Tibial nerve (tissue), 4 donors: ENCODE results near the gene EBF3. TPM values are rescaled to one million over a fixed set of nuclear protein-coding genes. Genes with fewer than 3 reads are reported as not detected.

ENCODE experiments used
- DNase-seq, 2 donors: peaks; one replicate each; pipeline ENCODE4 v3.0.0-alpha.2; 2019; ENCODE audit warnings: low spot score in 2 of 2
- H3K27ac ChIP-seq, 4 donors: fragments of 200-600 bp; sonication (generic) in 3 of 4; one replicate each; pipeline ENCODE4 v1.5.1; 2017 to 2019; ENCODE audit warnings: mild to moderate bottlenecking in 1 of 4
- H3K27me3 ChIP-seq, 2 donors: fragments of 200-600 bp; sonication (generic) in 1 of 2; one replicate each; pipeline versions ENCODE4 v1.5.1 to v1.6.0; 2017 to 2019
- H3K36me3 ChIP-seq, 3 donors: fragments of 200-600 bp; sonication (generic); one replicate each; pipeline ENCODE4 v1.5.1; 2018 to 2019
- H3K4me1 ChIP-seq, 4 donors: fragments of 200-600 bp; sonication (generic) in 3 of 4; one replicate each; pipeline ENCODE4 v1.5.1; 2017 to 2019
- H3K4me3 ChIP-seq, 4 donors: fragments of 200-600 bp; sonication (generic) in 3 of 4; one replicate each; pipeline ENCODE4 v1.5.1; 2017 to 2019; ENCODE audit warnings: mild to moderate bottlenecking in 1 of 4, moderate library complexity in 1 of 4
- H3K9me3 ChIP-seq, 4 donors: fragments of 200-600 bp; sonication (generic) in 3 of 4; one replicate each; pipeline ENCODE4 v1.5.1; 2017 to 2019
- EP300 ChIP-seq, 2 donors: sonication (generic); formaldehyde crosslinking; IDR thresholded peaks; one replicate each; pipeline ENCODE4 v1.6.1; 2017; ENCODE audit warnings: antibody characterized with exemption in 2 of 2, mild to moderate bottlenecking in 1 of 2
- POLR2A ChIP-seq, 2 donors: fragments of 450-650 bp; IDR thresholded peaks; one replicate each; pipeline ENCODE4 v1.6.1; 2017; ENCODE audit warnings: antibody characterized with exemption in 2 of 2, mild to moderate bottlenecking in 2 of 2, moderate library complexity in 2 of 2
- WGBS, 2 donors: methylation state at CpG; one replicate each; pipeline ENCODE4 v1.1.5; 2018; 5-methylcytosine and 5-hydroxymethylcytosine counted together
- total RNA-seq, 4 donors: library from RNA; depleted of rRNA; stranded (reverse); fragments of >200 nt; gene quantifications; one replicate each; pipeline ENCODE4 v1.1.0, GENCODE V29; 2016
- TF ChIP-seq, protein P1 (sequence below), 5 experiments: fragments of 200-600 bp in 3 of 5; fragments of 450-650 bp in 2 of 5; sonication (generic) in 3 of 5; IDR thresholded peaks; one replicate each; pipeline ENCODE4 v1.5.1; 2016 to 2019; ENCODE audit warnings: antibody characterized with exemption in 5 of 5, mild to moderate bottlenecking in 3 of 5, moderate library complexity in 2 of 5

EBF3 gene
- total RNA-seq, 4 donors from 2014 or later: 27.3 to 41.0 (median 31.2) TPM

- peaks cover 0 to 81% (median 16%) of the 10 kb centered on the region in 4 donors for H3K4me1 ChIP-seq
- no peaks in the 10 kb centered on the region for H3K9me3 ChIP-seq
- TF ChIP-seq POLR2A (IDR thresholded peaks at IDR 0.05) (no peak), EP300 (IDR thresholded peaks at IDR 0.05) (no peak)
- TF ChIP-seq, protein P1, sequence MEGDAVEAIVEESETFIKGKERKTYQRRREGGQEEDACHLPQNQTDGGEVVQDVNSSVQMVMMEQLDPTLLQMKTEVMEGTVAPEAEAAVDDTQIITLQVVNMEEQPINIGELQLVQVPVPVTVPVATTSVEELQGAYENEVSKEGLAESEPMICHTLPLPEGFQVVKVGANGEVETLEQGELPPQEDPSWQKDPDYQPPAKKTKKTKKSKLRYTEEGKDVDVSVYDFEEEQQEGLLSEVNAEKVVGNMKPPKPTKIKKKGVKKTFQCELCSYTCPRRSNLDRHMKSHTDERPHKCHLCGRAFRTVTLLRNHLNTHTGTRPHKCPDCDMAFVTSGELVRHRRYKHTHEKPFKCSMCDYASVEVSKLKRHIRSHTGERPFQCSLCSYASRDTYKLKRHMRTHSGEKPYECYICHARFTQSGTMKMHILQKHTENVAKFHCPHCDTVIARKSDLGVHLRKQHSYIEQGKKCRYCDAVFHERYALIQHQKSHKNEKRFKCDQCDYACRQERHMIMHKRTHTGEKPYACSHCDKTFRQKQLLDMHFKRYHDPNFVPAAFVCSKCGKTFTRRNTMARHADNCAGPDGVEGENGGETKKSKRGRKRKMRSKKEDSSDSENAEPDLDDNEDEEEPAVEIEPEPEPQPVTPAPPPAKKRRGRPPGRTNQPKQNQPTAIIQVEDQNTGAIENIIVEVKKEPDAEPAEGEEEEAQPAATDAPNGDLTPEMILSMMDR (IDR thresholded peaks at IDR 0.05): no peak
- H3K27me3 ChIP-seq: peaks cover 0 to 82% of the 10 kb centered on the region in 2 donors
- DNase-seq: no peak
- WGBS, 2 donors: 23 to 30% methylated on average over 16 of the region's 16 CpGs
- peak overlapping the region in 2 of 4 donors; percentile 19 to 71 for H3K4me3 ChIP-seq
- no peaks in the 10 kb centered on the region for H3K36me3 ChIP-seq
- H3K27ac ChIP-seq: peak overlapping the region in 2 of 4 donors; percentile 48 to 84
Observed at GRCh38 chr10:129966370-129966888, 2.4 kb upstream of the EBF3 start.

- 29 to 33% methylated on average over 17 of the region's 17 CpGs for WGBS, 2 donors
- Histone ChIP-seq H3K36me3 (no peaks in the 10 kb centered on the region), H3K4me1 (peaks cover 0 to 77% (median 15%) of the 10 kb centered on the region in 4 donors), H3K9me3 (no peaks in the 10 kb centered on the region), H3K27ac (peak overlapping the region in 2 of 4 donors; percentile 48 to 84), H3K4me3 (peak overlapping the region in 1 of 4 donors; percentile 71), H3K27me3 (peaks cover 0 to 86% of the 10 kb centered on the region in 2 donors)
- DNase-seq: no peak
- TF ChIP-seq, protein P1 (IDR thresholded peaks at IDR 0.05): no peak
- TF ChIP-seq POLR2A (IDR thresholded peaks at IDR 0.05) (no peak), EP300 (IDR thresholded peaks at IDR 0.05) (peak in 1 of 2 donors; percentile 13)
Observed at GRCh38 chr10:129965959-129966358, 1.9 kb upstream of the EBF3 start.

- no peaks in the 10 kb centered on the region for H3K9me3 ChIP-seq
- peak overlapping the region in 3 of 4 donors; percentile 32 to 71 (median 35) for H3K4me3 ChIP-seq
- peaks cover 0 to 71% (median 12%) of the 10 kb centered on the region in 4 donors for H3K4me1 ChIP-seq
- H3K27me3 ChIP-seq: peaks cover 0 to 86% of the 10 kb centered on the region in 2 donors
- no peaks in the 10 kb centered on the region for H3K36me3 ChIP-seq
- TF ChIP-seq POLR2A (IDR thresholded peaks at IDR 0.05): no peak
- TF ChIP-seq, protein P1 (IDR thresholded peaks at IDR 0.05): no peak
- H3K27ac ChIP-seq: peak overlapping the region in 2 of 4 donors; percentile 37 to 84
- 22 to 31% methylated on average over 15 of the region's 15 CpGs for WGBS, 2 donors
- no peak for DNase-seq
Observed at GRCh38 chr10:129965425-129965808, 1.3 kb upstream of the EBF3 start.

DNA sequence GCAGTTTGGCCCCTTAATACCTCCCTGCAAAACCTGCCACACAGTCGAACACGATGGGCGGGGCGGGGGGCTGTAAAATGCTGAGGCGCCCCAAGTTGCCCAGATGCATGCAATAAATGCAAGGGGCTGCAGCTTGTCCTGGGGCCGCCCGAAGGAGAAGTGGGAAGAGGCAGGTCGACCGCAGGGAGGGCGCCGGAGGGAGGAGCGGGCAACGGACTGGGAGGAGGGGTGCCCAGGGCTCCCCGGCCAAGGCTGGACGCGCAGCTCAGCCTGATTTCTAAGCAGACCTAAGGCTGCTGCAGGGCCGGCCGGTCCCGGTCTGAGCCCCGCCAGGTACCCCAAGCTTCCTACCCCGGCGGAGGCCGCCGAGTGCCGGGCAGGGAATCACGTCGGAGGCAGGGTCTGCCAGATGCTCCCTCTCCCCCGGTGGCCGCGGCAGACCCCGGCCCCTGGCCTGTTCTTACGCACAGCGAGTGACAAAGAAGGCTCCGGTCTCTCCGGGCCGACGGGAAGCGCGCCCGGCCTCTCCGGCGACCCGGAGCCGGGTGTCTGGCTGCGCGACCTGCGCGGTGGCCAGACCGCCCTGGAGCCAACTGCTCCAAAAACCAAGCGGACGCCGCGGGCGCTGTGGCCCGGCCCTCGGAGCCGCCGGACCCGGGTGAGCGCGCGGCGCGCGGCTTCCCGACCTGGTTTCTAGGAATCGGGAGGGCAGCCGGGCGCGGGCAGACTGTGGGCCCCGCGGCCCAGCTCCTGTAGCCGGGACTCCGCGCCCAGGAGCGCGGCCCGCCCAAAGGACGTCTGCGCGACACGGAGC, 744 bp upstream of the EBF3 start:
- H3K9me3 ChIP-seq: no peaks in the 10 kb centered on the region
- peaks cover 0 to 86% of the 10 kb centered on the region in 2 donors for H3K27me3 ChIP-seq
- TF ChIP-seq POLR2A (IDR thresholded peaks at IDR 0.05) (no peak), EP300 (IDR thresholded peaks at IDR 0.05) (no peak)
- TF ChIP-seq, protein P1 (IDR thresholded peaks at IDR 0.05): no peak
- H3K4me1 ChIP-seq: peaks cover 0 to 71% (median 9%) of the 10 kb centered on the region in 4 donors
- H3K4me3 ChIP-seq: peak overlapping the region; percentile 32 to 71 (median 35)
- no peaks in the 10 kb centered on the region for H3K36me3 ChIP-seq
- WGBS, 2 donors: 7% methylated on average over 29 to 74 of the region's 82 CpGs
- H3K27ac ChIP-seq: peak overlapping the region in 2 of 4 donors; percentile 37 to 84
- DNase-seq: no peak
